WTC11 (cell line): ENCODE data around the gene ITGA11. TPM values are rescaled to one million over a fixed set of nuclear protein-coding genes. Genes with fewer than 3 reads are reported as not detected.

Experiments
- ATAC-seq: fragments of 200-7000 bp; cut with Tn5 transposase; 2 replicates; pipeline ENCODE4 v1.10.0; 2021; ENCODE audit warnings: mild to moderate bottlenecking, moderate library complexity
- CTCF ChIA-PET: fragments of 300-600 bp; sonication (Branson Sonifier 250); formaldehyde crosslinking; loops from one replicate; lab custom pipeline; 2021; ENCODE audit warnings: antibody characterized with exemption; lab: Charles Lee
- POLR2A ChIA-PET: fragments of 350-600 bp; sonication (Branson Sonifier 250); formaldehyde crosslinking; loops from one replicate; lab custom pipeline; 2021; ENCODE audit warnings: antibody characterized with exemption; lab: Charles Lee
- DNase-seq: peaks from one replicate; pipeline ENCODE4 v3.0.0; 2021; ENCODE audit warnings: low spot score
- H3K27ac Mint-ChIP-seq: 2 replicates; pipeline ENCODE4 v1.8.0; 2021; ENCODE audit warnings: mixed read lengths
- H3K27me3 Mint-ChIP-seq: 2 replicates; pipeline ENCODE4 v1.8.0; 2021; ENCODE audit warnings: low read depth, mild to moderate bottlenecking, moderate library complexity, mixed read lengths
- H3K36me3 Mint-ChIP-seq: 2 replicates; pipeline ENCODE4 v1.8.0; 2021; ENCODE audit warnings: mixed read lengths
- H3K4me1 Mint-ChIP-seq: 2 replicates; pipeline ENCODE4 v1.8.0; 2022; ENCODE audit warnings: mixed read lengths
- H3K4me3 Mint-ChIP-seq: 2 replicates; pipeline ENCODE4 v1.8.0; 2021; ENCODE audit warnings: mild to moderate bottlenecking, moderate library complexity, mixed read lengths
- H3K9me3 Mint-ChIP-seq: 2 replicates; pipeline ENCODE4 v1.8.0; 2021; ENCODE audit warnings: mixed read lengths
- AFF4 ChIP-seq: sonication (generic); formaldehyde crosslinking; IDR thresholded peaks from 2 replicates; pipeline ENCODE4 v1.8.1; 2023; ENCODE audit warnings: mild to moderate bottlenecking, missing genetic modification reagents, borderline replicate concordance
- AR ChIP-seq: fragments of 250-450 bp; sonication (Bioruptor Pico); IDR thresholded peaks from 2 replicates; pipeline ENCODE4 v1.9.0; 2021; ENCODE audit warnings: mild to moderate bottlenecking
- CDX4 ChIP-seq: fragments of 250-450 bp; sonication (Bioruptor Pico); IDR thresholded peaks from 2 replicates; pipeline ENCODE4 v1.9.0; 2021; ENCODE audit warnings: moderate library complexity, mild to moderate bottlenecking, inconsistent platforms, borderline replicate concordance
- CREM ChIP-seq: sonication (generic); formaldehyde crosslinking; IDR thresholded peaks from 2 replicates; pipeline ENCODE4 v1.8.1; 2022; ENCODE audit warnings: mild to moderate bottlenecking, missing genetic modification reagents, moderate library complexity
- CTCF ChIP-seq: fragments of 200-600 bp; IDR thresholded peaks from 2 replicates; pipeline ENCODE4 v1.8.0; 2022; ENCODE audit warnings: antibody characterized with exemption
- E2F5 ChIP-seq: sonication (generic); formaldehyde crosslinking; IDR thresholded peaks from 2 replicates; pipeline ENCODE4 v1.8.1; 2022; ENCODE audit warnings: mild to moderate bottlenecking, moderate library complexity, missing genetic modification reagents
- GABPB1 ChIP-seq: sonication (generic); formaldehyde crosslinking; IDR thresholded peaks from 2 replicates; pipeline ENCODE4 v1.8.1; 2023; ENCODE audit warnings: mild to moderate bottlenecking, missing genetic modification reagents
- HMGA2 ChIP-seq: fragments of 250-450 bp; sonication (Bioruptor Pico); IDR thresholded peaks from 2 replicates; pipeline ENCODE4 v1.4.0; 2021; ENCODE audit warnings: mild to moderate bottlenecking, moderate library complexity
- MAX ChIP-seq: sonication (generic); formaldehyde crosslinking; IDR thresholded peaks from 2 replicates; pipeline ENCODE4 v1.8.0; 2022; ENCODE audit warnings: mild to moderate bottlenecking, missing genetic modification reagents
- NFYB ChIP-seq: sonication (generic); formaldehyde crosslinking; conservative IDR thresholded peaks from 2 replicates; pipeline ENCODE4 v1.8.0; 2022; ENCODE audit warnings: low read depth, missing genetic modification reagents
- PRDM15 ChIP-seq: sonication (generic); formaldehyde crosslinking; IDR thresholded peaks from 2 replicates; pipeline ENCODE4 v1.8.0; 2022; ENCODE audit warnings: missing genetic modification reagents
- SP1 ChIP-seq: sonication (generic); formaldehyde crosslinking; conservative IDR thresholded peaks from 2 replicates; pipeline ENCODE4 v1.8.1; 2022; ENCODE audit warnings: missing genetic modification reagents
- USF2 ChIP-seq: sonication (generic); formaldehyde crosslinking; IDR thresholded peaks from 2 replicates; pipeline ENCODE4 v1.8.1; 2023; ENCODE audit warnings: mild to moderate bottlenecking, missing genetic modification reagents, moderate library complexity
- ZNF138 ChIP-seq: sonication (generic); formaldehyde crosslinking; conservative IDR thresholded peaks from 2 replicates; pipeline ENCODE4 v1.8.1; 2022; ENCODE audit warnings: mild to moderate bottlenecking, moderate library complexity, missing genetic modification reagents
- ZNF232 ChIP-seq: sonication (generic); formaldehyde crosslinking; IDR thresholded peaks from 2 replicates; pipeline ENCODE4 v1.8.0; 2022; ENCODE audit warnings: mild to moderate bottlenecking, missing genetic modification reagents
- ZNF317 ChIP-seq: sonication (generic); formaldehyde crosslinking; IDR thresholded peaks from 2 replicates; pipeline ENCODE4 v1.8.1; 2023; ENCODE audit warnings: low read depth, mild to moderate bottlenecking, moderate library complexity, missing genetic modification reagents, borderline replicate concordance
- ZNF416 ChIP-seq: fragments of 250-450 bp; sonication (Bioruptor Pico); IDR thresholded peaks from 2 replicates; pipeline ENCODE4 v1.9.0; 2021; ENCODE audit warnings: mild to moderate bottlenecking, inconsistent platforms
- total RNA-seq: library from RNA; stranded (reverse); gene quantifications from 3 replicates; pipeline ENCODE4 v1.2.3, GENCODE V29; 2021

Gene ITGA11
- total RNA-seq, 1 experiment from 2014 or later, result 0.15 TPM

- CTCF ChIA-PET, result interaction anchor here (0.7 to 2.2 kb wide), 3 partner anchors 31 to 203 kb away, joined by 3 to 7 read pairs (median 3); no protein-coding TSS in a partner anchor
- H3K9me3 Mint-ChIP-seq, result no peaks in the 10 kb centered on the region
- peaks cover 16% of the 10 kb centered on the region for H3K4me1 Mint-ChIP-seq
- H3K27ac Mint-ChIP-seq, result no peak overlapping the region
- H3K4me3 Mint-ChIP-seq, result no peak overlapping the region
- ATAC-seq, result no peak
- H3K36me3 Mint-ChIP-seq, result no peaks in the 10 kb centered on the region
- POLR2A ChIA-PET, result interaction anchor here (0.9 kb wide), 1 partner anchor 13 kb away, joined by 11 read pairs; no protein-coding TSS in a partner anchor
- no peak for DNase-seq
- TF ChIP-seq USF2 (CRISPR knock-in tag) (no peak), HMGA2 (no peak), SP1 (no peak), E2F5 (no peak), MAX (no peak), GABPB1 (CRISPR knock-in tag) (no peak), ZNF138 (CRISPR knock-in tag) (no peak), CTCF (no peak), CDX4 (CRISPR knock-in tag) (no peak)
- TF ChIP-seq, all 79 proteins: peak for 0
- no peaks in the 10 kb centered on the region for H3K27me3 Mint-ChIP-seq
These were observed 85.0 kb downstream of the ITGA11 start for GRCh38 chr15:68346979-68347378.

GRCh38 chr15:68345481-68345880 lies 86.5 kb downstream of the ITGA11 start:
- no peak overlapping the region for H3K27ac Mint-ChIP-seq
- peaks cover 16% of the 10 kb centered on the region for H3K4me1 Mint-ChIP-seq
- H3K4me3 Mint-ChIP-seq, result no peak overlapping the region
- POLR2A ChIA-PET, result no interaction called here
- DNase-seq (no peak), ATAC-seq (no peak)
- H3K27me3 Mint-ChIP-seq, result no peaks in the 10 kb centered on the region
- CTCF ChIA-PET, result interaction anchor here (0.7 to 3.9 kb wide), 2 partner anchors 11 to 39 kb away, joined by 4 to 22 read pairs; no protein-coding TSS in a partner anchor
- no peaks in the 10 kb centered on the region for H3K36me3 Mint-ChIP-seq
- H3K9me3 Mint-ChIP-seq, result no peaks in the 10 kb centered on the region
- TF ChIP-seq CTCF (no peak), ZNF317 (CRISPR knock-in tag) (no peak), ZNF416 (no peak), AFF4 (CRISPR knock-in tag) (no peak), HMGA2 (no peak), NFYB (CRISPR knock-in tag) (no peak), PRDM15 (CRISPR knock-in tag) (no peak), AR (CRISPR knock-in tag) (no peak), ZNF232 (no peak), CREM (CRISPR knock-in tag) (no peak)
